SK-N-SH (cell line): ENCODE results near the gene CX3CL1. TPM values are rescaled to one million over a fixed set of nuclear protein-coding genes. Genes with fewer than 3 reads are reported as not detected.

Experiments used
- CTCF ChIA-PET: fragments of 300-600, 350-600 bp; formaldehyde crosslinking; extraction: SDS; loops from one replicate; lab custom pipeline; 2021; lab: Yijun Ruan, JAX
- POLR2A ChIA-PET: fragments of 350-600 bp; sonication (Branson Sonifier 250); formaldehyde crosslinking; extraction: SDS; loops from one replicate; lab custom pipeline; 2020; ENCODE audit warnings: antibody characterized with exemption, inconsistent platforms; lab: Yijun Ruan, JAX
- DNase-seq: peaks from one replicate; pipeline ENCODE4 v3.0.0; 2012
- H2AFZ ChIP-seq: fragments of 200-600 bp; sonication (generic); 2 replicates; pipeline ENCODE4 v1.8.1; 2016; ENCODE audit warnings: antibody characterized with exemption, mild to moderate bottlenecking, low read depth
- H3F3A ChIP-seq: fragments of 200-600 bp; sonication (generic); replicated peaks from 2 replicates; pipeline ENCODE3; 2016; ENCODE audit warnings: antibody characterized with exemption, mild to moderate bottlenecking; ENCODE audit not compliant: insufficient read depth
- H3K27ac ChIP-seq, 2 experiments: fragments of 200-500 bp in 1 of 2; fragments of 200-600 bp in 1 of 2; sonication (Bioruptor generic) in 1 of 2; sonication (generic), shearing (Covaris generic) in 1 of 2; 2 replicates each; pipeline versions ENCODE4 v1.5.1 to v1.6.1; 2014 to 2016; ENCODE audit warnings: low read depth in 2 of 2, inconsistent platforms in 1 of 2, low read length in 1 of 2, mild to moderate bottlenecking in 1 of 2, mixed read lengths in 1 of 2
- H3K27me3 ChIP-seq: fragments of 200-600 bp; sonication (generic), shearing (Covaris generic); 2 replicates; pipeline ENCODE4 v1.6.1; 2016; ENCODE audit warnings: mixed run types; ENCODE audit not compliant: insufficient read depth
- H3K36me3 ChIP-seq, 2 experiments: fragments of 200-500 bp in 1 of 2; fragments of 200-600 bp in 1 of 2; sonication (Bioruptor generic) in 1 of 2; sonication (generic) in 1 of 2; replicated peaks in 1 of 2; 2 replicates each; pipeline versions ENCODE3 to v1.5.1; 2014 to 2016; ENCODE audit warnings: low read length in 1 of 2, mild to moderate bottlenecking in 1 of 2; ENCODE audit not compliant: insufficient read depth in 2 of 2, control insufficient read depth in 1 of 2
- H3K4me1 ChIP-seq, 2 experiments: fragments of 200-500 bp in 1 of 2; fragments of 200-600 bp in 1 of 2; sonication (Bioruptor generic) in 1 of 2; sonication (generic), shearing (Covaris generic) in 1 of 2; 2 replicates each; pipeline versions ENCODE4 v1.5.1 to v1.6.1; 2014 to 2016; ENCODE audit warnings: low read depth in 1 of 2, low read length in 1 of 2, mixed run types in 1 of 2; ENCODE audit not compliant: insufficient read depth in 2 of 2, control insufficient read depth in 1 of 2
- H3K4me2 ChIP-seq: fragments of 200-600 bp; sonication (generic), shearing (Covaris generic); 2 replicates; pipeline ENCODE4 v1.6.1; 2017; ENCODE audit warnings: mixed run types
- H3K4me3 ChIP-seq, 2 experiments: fragments of 200-500 bp in 1 of 2; fragments of 200-600 bp in 1 of 2; sonication (Bioruptor generic) in 1 of 2; sonication (generic), shearing (Covaris generic) in 1 of 2; 2 replicates each; pipeline versions ENCODE4 v1.5.1 to v1.8.1; 2014 to 2016; ENCODE audit warnings: low read depth in 2 of 2, inconsistent platforms in 1 of 2, low read length in 1 of 2, mild to moderate bottlenecking in 1 of 2, mixed read lengths in 1 of 2, moderate library complexity in 1 of 2
- H3K79me2 ChIP-seq: fragments of 200-600 bp; sonication (generic); 2 replicates; pipeline ENCODE4 v1.8.1; 2017; ENCODE audit warnings: mild to moderate bottlenecking; ENCODE audit not compliant: insufficient read depth
- H3K9ac ChIP-seq: fragments of 200-600 bp; sonication (generic); 2 replicates; pipeline ENCODE4 v1.6.1; 2017; ENCODE audit warnings: mixed run types
- H3K9me2 ChIP-seq: fragments of 200-600 bp; sonication (generic); 2 replicates; pipeline ENCODE4 v1.6.1; 2017; ENCODE audit warnings: mixed run types
- H3K9me3 ChIP-seq: fragments of 200-600 bp; sonication (generic); 2 replicates; pipeline ENCODE4 v1.6.1; 2017; ENCODE audit warnings: mixed run types, mild to moderate bottlenecking, moderate library complexity
- H4K20me1 ChIP-seq: fragments of 200-600 bp; sonication (generic); 2 replicates; pipeline ENCODE4 v1.6.1; 2017; ENCODE audit warnings: mild to moderate bottlenecking, mixed run types; ENCODE audit not compliant: insufficient read depth
- EZH2phosphoT487 ChIP-seq: fragments of 200-600 bp; sonication (generic); IDR thresholded peaks from 2 replicates; pipeline ENCODE4 v1.6.1; 2017; ENCODE audit warnings: low read depth, mixed run types, mild to moderate bottlenecking, antibody characterized with exemption, moderate library complexity, borderline replicate concordance
- GABPA ChIP-seq: IDR thresholded peaks from 2 replicates; pipeline ENCODE4 v1.4.0; 2012; ENCODE audit warnings: low read depth, mild to moderate bottlenecking
- MEF2A ChIP-seq: IDR thresholded peaks from 2 replicates; pipeline ENCODE4 v1.4.0; 2012; ENCODE audit warnings: low read depth, borderline replicate concordance
- MXI1 ChIP-seq: IDR thresholded peaks from 2 replicates; pipeline ENCODE4 v1.6.1; 2012; ENCODE audit warnings: mild to moderate bottlenecking, low read depth, low read length, improper control_type of control experiment
- NRF1 ChIP-seq: IDR thresholded peaks from 2 replicates; pipeline ENCODE4 v1.6.1; 2012; ENCODE audit warnings: low read depth, mild to moderate bottlenecking, low read length
- POLR2AphosphoS5 ChIP-seq: IDR thresholded peaks from 2 replicates; pipeline ENCODE4 v1.6.1; 2012; ENCODE audit warnings: low read depth, low read length
- RAD21 ChIP-seq: IDR thresholded peaks from 2 replicates; pipeline ENCODE4 v1.6.1; 2012; ENCODE audit warnings: mild to moderate bottlenecking, low read length
- YY1 ChIP-seq: IDR thresholded peaks from 2 replicates; pipeline ENCODE4 v1.4.0; 2012; ENCODE audit warnings: low read depth, mild to moderate bottlenecking
- WGBS: methylation state at CpG from one replicate; pipeline ENCODE4 v1.1.6; 2017; ENCODE audit warnings: low lambda C conversion rate; 5-methylcytosine and 5-hydroxymethylcytosine counted together
- polyA plus RNA-seq, 3 experiments: library from polyadenylated mRNA; depleted of rRNA; stranded (reverse); fragments of >200 nt; gene quantifications; 2 replicates each; pipeline ENCODE4 v1.2.3, GENCODE V29; 2012
- TF ChIP-seq, protein P1 (sequence below): fragments of 150-350 bp; IDR thresholded peaks from 2 replicates; pipeline ENCODE4 v1.6.1; 2017; ENCODE audit warnings: antibody characterized with exemption, low read length, low read depth, borderline replicate concordance
- TF ChIP-seq, protein P2 (sequence below): IDR thresholded peaks from 2 replicates; pipeline ENCODE4 v1.4.0; 2012; ENCODE audit warnings: low read depth
- TF ChIP-seq, protein P3 (sequence below): fragments of 200-600 bp; sonication (generic); IDR thresholded peaks from 2 replicates; pipeline ENCODE4 v1.6.1; 2017; ENCODE audit warnings: antibody characterized with exemption, mild to moderate bottlenecking, moderate library complexity

CX3CL1 gene
- polyA plus RNA-seq, 1 of the 3 experiments (the other 2 are of a cell fraction): 6.8 TPM

DNA sequence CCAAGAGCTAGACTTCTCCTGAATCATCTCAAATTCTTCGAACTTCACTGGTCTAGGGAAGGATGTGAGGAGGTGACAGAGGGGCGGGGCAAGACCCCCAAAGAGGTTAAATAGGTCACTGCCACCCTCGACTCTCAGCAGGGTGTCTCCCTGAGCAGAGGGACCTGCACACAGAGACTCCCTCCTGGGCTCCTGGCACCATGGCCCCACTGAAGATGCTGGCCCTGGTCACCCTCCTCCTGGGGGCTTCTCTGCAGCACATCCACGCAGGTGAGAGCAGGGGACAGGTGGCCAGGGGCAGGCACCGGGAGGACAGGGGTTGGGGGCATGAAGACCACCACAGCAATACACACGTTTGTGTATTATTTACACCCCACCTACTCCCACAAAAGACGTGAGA, 41.4 kb downstream of the CX3CL1 start:
- WGBS: 60% methylated on average over 7 of the region's 7 CpGs
- no peak for DNase-seq
- Histone ChIP-seq H3K79me2 (no peaks in the 10 kb centered on the region), H3K4me3 (no peak overlapping the region), H4K20me1 (no peaks in the 10 kb centered on the region), H3K27me3 (no peaks in the 10 kb centered on the region), H3K4me2 (no peak overlapping the region), H3K9me3 (no peaks in the 10 kb centered on the region), H2AFZ (no peak overlapping the region), H3F3A (peaks cover 4% of the 10 kb centered on the region), H3K36me3 (no peaks in the 10 kb centered on the region), H3K4me1 (peaks cover 0 to 41% of the 10 kb centered on the region in 2 experiments; a peak in 1 of 4 replicates), H3K9me2 (no peaks in the 10 kb centered on the region), H3K9ac (no peak overlapping the region), H3K27ac (no peak overlapping the region)
- TF ChIP-seq RAD21: no peak
- TF ChIP-seq, protein P1, sequence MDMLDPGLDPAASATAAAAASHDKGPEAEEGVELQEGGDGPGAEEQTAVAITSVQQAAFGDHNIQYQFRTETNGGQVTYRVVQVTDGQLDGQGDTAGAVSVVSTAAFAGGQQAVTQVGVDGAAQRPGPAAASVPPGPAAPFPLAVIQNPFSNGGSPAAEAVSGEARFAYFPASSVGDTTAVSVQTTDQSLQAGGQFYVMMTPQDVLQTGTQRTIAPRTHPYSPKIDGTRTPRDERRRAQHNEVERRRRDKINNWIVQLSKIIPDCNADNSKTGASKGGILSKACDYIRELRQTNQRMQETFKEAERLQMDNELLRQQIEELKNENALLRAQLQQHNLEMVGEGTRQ: no peak
- POLR2A ChIA-PET: interaction anchor here (0.6 kb wide), 3 partner anchors 11 to 133 kb away, joined by 3 to 4 read pairs (median 3); no protein-coding TSS in a partner anchor
- CTCF ChIA-PET: interaction anchor here (1.4 to 17.3 kb wide), 3 partner anchors 22 to 112 kb away, joined by 3 to 544 read pairs (median 5); no protein-coding TSS in a partner anchor

DNA sequence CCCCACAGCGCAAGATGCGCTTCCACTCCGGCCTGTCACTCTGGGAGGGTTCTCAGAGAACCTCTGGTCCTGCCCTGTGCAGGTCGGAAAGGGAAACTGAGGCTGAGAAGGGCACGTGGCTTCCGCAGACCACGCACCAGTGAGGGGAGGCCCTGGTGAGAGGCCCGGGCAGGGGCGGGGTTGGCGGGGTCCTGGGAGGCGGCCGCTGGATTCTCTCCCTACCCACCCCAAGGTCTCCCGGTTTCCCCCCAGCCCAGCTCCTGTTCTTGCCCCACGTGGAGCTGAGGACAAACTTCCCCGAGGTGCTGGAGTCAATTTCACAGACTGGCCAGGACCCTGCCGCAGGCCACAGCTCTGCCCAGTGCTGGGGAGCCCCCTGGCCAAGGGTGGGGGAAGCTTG, 43.8 kb downstream of the CX3CL1 start:
- ChIA-PET CTCF (interaction anchor here (0.6 to 17.3 kb wide), 31 partner anchors 10 to 385 kb away, joined by 3 to 544 read pairs (median 5); partner anchors contain the start of genes CCL17, CCL22, CIAPIN1 and COQ9), POLR2A (interaction anchor here (0.6 to 2.0 kb wide), 8 partner anchors 16 to 230 kb away, joined by 3 to 12 read pairs (median 4); partner anchors contain the start of genes ARL2BP, CX3CL1, PSME3IP1 and RSPRY1)
- Histone ChIP-seq H3K27ac (no peak overlapping the region), H3K36me3 (no peaks in the 10 kb centered on the region), H3K27me3 (no peaks in the 10 kb centered on the region), H3K79me2 (no peaks in the 10 kb centered on the region), H3K4me2 (no peak overlapping the region), H2AFZ (no peak overlapping the region), H3K9me2 (no peaks in the 10 kb centered on the region), H3K4me3 (no peak overlapping the region), H3K9me3 (no peaks in the 10 kb centered on the region), H3K9ac (no peak overlapping the region), H3K4me1 (peaks cover 0 to 37% of the 10 kb centered on the region in 2 experiments; a peak in 2 of 4 replicates), H3F3A (peaks cover 4% of the 10 kb centered on the region), H4K20me1 (no peaks in the 10 kb centered on the region)
- 98% methylated on average over 12 of the region's 16 CpGs for WGBS
- TF ChIP-seq, protein P2, sequence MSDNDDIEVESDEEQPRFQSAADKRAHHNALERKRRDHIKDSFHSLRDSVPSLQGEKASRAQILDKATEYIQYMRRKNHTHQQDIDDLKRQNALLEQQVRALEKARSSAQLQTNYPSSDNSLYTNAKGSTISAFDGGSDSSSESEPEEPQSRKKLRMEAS: no peak
- TF ChIP-seq, protein P3, sequence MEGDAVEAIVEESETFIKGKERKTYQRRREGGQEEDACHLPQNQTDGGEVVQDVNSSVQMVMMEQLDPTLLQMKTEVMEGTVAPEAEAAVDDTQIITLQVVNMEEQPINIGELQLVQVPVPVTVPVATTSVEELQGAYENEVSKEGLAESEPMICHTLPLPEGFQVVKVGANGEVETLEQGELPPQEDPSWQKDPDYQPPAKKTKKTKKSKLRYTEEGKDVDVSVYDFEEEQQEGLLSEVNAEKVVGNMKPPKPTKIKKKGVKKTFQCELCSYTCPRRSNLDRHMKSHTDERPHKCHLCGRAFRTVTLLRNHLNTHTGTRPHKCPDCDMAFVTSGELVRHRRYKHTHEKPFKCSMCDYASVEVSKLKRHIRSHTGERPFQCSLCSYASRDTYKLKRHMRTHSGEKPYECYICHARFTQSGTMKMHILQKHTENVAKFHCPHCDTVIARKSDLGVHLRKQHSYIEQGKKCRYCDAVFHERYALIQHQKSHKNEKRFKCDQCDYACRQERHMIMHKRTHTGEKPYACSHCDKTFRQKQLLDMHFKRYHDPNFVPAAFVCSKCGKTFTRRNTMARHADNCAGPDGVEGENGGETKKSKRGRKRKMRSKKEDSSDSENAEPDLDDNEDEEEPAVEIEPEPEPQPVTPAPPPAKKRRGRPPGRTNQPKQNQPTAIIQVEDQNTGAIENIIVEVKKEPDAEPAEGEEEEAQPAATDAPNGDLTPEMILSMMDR: no peak
- no peak for TF ChIP-seq GABPA
- no peak for TF ChIP-seq EZH2phosphoT487
- TF ChIP-seq NRF1: no peak
- TF ChIP-seq MXI1: no peak
- TF ChIP-seq YY1: no peak
- no peak for TF ChIP-seq RAD21
- TF ChIP-seq POLR2AphosphoS5: no peak
- TF ChIP-seq MEF2A: no peak
- no peak for DNase-seq
